ENCODE results near the gene DENND1A. TPM values are rescaled to one million over a fixed set of nuclear protein-coding genes. Genes with fewer than 3 reads are reported as not detected.

DENND1A gene
- total and polyA plus RNA-seq, 8 donors, result 4.4 to 109 (median 21.4) TPM

DNA sequence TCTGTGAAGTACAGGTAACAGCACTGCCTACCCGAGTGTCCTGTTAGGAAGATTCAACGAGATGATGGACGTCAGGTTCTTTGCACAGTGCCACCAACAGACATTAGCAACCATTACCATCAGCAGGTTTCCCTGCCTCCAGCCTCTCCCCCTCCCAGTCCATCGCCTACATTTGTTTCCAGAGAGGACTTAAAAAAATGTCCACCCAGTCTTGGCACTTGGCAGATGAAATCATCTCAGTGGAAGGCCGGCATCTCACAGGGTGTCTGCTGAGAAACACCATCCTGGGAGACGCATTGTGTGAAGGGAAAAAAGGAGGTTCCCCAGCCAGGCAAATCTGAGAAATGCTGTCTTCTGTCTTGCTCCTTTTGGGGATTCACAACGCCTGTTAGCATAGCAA lies 515.7 kb downstream of the DENND1A start:
- Histone ChIP-seq H3K9me3 (no peaks in the 10 kb centered on the region), H3K27ac (no peak overlapping the region), H3K36me3 (peaks cover 0 to 48% (median 25%) of the 10 kb centered on the region in 4 donors), H3K4me1 (no peaks in the 10 kb centered on the region), H3K4me3 (no peak overlapping the region), H3K27me3 (no peaks in the 10 kb centered on the region)
- no peak for DNase-seq
- WGBS, 5 donors, result 95 to 97% (median 97%) methylated on average over 7 of the region's 7 CpGs
- TF ChIP-seq POLR2A (IDR thresholded peaks at IDR 0.05) (no peak), EP300 (IDR thresholded peaks at IDR 0.05) (no peak), POLR2AphosphoS5 (IDR thresholded peaks at IDR 0.05) (no peak)
- TF ChIP-seq, protein P1, sequence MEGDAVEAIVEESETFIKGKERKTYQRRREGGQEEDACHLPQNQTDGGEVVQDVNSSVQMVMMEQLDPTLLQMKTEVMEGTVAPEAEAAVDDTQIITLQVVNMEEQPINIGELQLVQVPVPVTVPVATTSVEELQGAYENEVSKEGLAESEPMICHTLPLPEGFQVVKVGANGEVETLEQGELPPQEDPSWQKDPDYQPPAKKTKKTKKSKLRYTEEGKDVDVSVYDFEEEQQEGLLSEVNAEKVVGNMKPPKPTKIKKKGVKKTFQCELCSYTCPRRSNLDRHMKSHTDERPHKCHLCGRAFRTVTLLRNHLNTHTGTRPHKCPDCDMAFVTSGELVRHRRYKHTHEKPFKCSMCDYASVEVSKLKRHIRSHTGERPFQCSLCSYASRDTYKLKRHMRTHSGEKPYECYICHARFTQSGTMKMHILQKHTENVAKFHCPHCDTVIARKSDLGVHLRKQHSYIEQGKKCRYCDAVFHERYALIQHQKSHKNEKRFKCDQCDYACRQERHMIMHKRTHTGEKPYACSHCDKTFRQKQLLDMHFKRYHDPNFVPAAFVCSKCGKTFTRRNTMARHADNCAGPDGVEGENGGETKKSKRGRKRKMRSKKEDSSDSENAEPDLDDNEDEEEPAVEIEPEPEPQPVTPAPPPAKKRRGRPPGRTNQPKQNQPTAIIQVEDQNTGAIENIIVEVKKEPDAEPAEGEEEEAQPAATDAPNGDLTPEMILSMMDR (IDR thresholded peaks at IDR 0.05), result no peak
- intact Hi-C loops (cut with DNase I; ENCODE audit: low total_unique reads), result no loop called here

DNA sequence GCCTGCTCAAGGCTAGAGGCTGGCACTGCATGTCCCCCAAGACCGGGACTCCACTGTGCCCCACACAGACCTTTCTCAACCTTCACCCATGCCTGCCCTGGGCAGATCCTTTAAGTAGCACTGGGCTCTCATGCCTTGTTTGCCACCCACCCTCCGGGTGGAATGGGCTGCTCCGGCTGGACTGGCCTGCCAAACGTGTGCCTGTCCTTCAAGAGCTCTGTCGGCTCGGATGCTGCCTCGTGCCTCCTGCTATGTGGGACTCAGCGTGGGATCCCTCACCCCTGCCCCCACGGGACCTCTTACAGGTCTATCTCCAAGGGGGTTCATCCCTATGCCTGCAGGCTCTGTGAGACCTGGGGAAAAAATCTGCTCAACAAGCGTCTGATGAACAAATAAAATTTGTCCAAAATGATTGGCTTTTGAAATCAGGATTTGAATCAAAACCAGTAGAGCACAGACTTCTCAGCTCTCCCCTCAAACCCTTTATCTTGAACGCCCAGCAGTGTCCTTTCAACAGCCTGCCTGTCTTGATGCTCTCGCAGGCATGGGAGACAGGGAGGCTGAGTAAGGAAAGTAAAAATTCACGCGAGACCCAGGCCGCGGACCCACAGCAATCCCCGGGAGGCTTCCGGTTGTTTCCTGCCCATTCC lies 517.6 kb downstream of the DENND1A start:
- H3K36me3 ChIP-seq, result peaks cover 0 to 40% (median 18%) of the 10 kb centered on the region in 4 donors
- no peak overlapping the region for H3K27ac ChIP-seq
- intact Hi-C loops (cut with DNase I; ENCODE audit: low total_unique reads), result no loop called here
- DNase-seq, result no peak
- no peak for TF ChIP-seq EP300 (IDR thresholded peaks at IDR 0.05)
- TF ChIP-seq, protein P1 (IDR thresholded peaks at IDR 0.05), result no peak
- no peak for TF ChIP-seq POLR2AphosphoS5 (IDR thresholded peaks at IDR 0.05)
- no peaks in the 10 kb centered on the region for H3K4me1 ChIP-seq
- no peaks in the 10 kb centered on the region for H3K27me3 ChIP-seq
- 91 to 95% (median 95%) methylated on average over 18 of the region's 18 CpGs for WGBS, 5 donors
- H3K9me3 ChIP-seq, result no peaks in the 10 kb centered on the region
- no peak overlapping the region for H3K4me3 ChIP-seq

DNA sequence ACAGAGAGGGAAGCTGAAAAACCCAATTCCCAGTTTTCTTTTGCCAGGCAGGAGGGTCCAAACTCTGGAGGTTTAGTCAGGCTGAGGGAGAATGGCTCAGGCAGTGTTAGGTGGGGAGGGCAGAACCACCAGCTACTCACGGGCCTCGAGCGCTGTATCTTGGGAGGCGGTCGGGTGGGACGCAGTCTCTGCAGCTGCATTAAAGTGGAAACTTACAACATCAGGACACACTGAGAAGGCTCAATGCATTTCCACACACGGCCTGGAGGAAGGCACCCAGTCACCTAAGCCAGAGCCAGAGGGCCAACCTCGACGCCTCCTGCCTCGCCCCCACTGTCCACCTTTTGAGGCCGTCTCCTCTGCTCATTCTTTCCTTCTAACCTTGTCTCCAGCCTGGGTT lies 518.3 kb downstream of the DENND1A start:
- Histone ChIP-seq H3K4me3 (no peak overlapping the region), H3K27ac (no peak overlapping the region), H3K36me3 (peaks cover 0 to 40% (median 15%) of the 10 kb centered on the region in 4 donors), H3K9me3 (no peaks in the 10 kb centered on the region), H3K27me3 (no peaks in the 10 kb centered on the region), H3K4me1 (peaks cover 0 to 3% (median 0%) of the 10 kb centered on the region in 4 donors)
- WGBS, 5 donors, result 94 to 100% (median 96%) methylated on average over 11 of the region's 11 CpGs
- intact Hi-C loops (cut with DNase I; ENCODE audit: low total_unique reads), result no loop called here
- TF ChIP-seq, protein P1 (IDR thresholded peaks at IDR 0.05), result no peak
- DNase-seq, result no peak

- TF ChIP-seq, protein P1 (IDR thresholded peaks at IDR 0.05), result no peak
- TF ChIP-seq EP300 (IDR thresholded peaks at IDR 0.05) (no peak), POLR2A (IDR thresholded peaks at IDR 0.05) (no peak), POLR2AphosphoS5 (IDR thresholded peaks at IDR 0.05) (no peak)
- WGBS, 5 donors, result 91 to 98% (median 97%) methylated on average over 10 of the region's 10 CpGs
- no peaks in the 10 kb centered on the region for H3K9me3 ChIP-seq
- no peak overlapping the region for H3K4me3 ChIP-seq
- no peak overlapping the region for H3K27ac ChIP-seq
- H3K4me1 ChIP-seq, result peaks cover 0 to 3% (median 0%) of the 10 kb centered on the region in 4 donors
- intact Hi-C loops (cut with DNase I; ENCODE audit: low total_unique reads), result no loop called here
- no peaks in the 10 kb centered on the region for H3K27me3 ChIP-seq
- peaks cover 0 to 38% (median 12%) of the 10 kb centered on the region in 4 donors for H3K36me3 ChIP-seq
- no peak for DNase-seq
Observed at GRCh38 chr9:123411191-123411590, 518.7 kb downstream of the DENND1A start.
